ENCODE results near the gene DENND1A.
"Not testable (repeated sequence)": the region's sequence is repeated elsewhere in the genome, so short reads cannot be mapped to it uniquely, and the experiment has no call there.

DENND1A gene

GRCh38 chr9:123408313-123409262, 521.3 kb downstream of the DENND1A start:
- DNase-seq: no peak
- TF ChIP-seq POLR2A (IDR thresholded peaks at IDR 0.05; ENCODE audit: low read length): no peak
- no peak for TF ChIP-seq GATA1 (IDR thresholded peaks at IDR 0.05; ENCODE audit: low read depth, low read length)

- DNase-seq: no peak
- TF ChIP-seq GATA1 (IDR thresholded peaks at IDR 0.05; ENCODE audit: low read depth, low read length) (no peak), POLR2A (IDR thresholded peaks at IDR 0.05; ENCODE audit: low read length) (no peak)
Observed at GRCh38 chr9:123407217-123407851, 522.6 kb downstream of the DENND1A start.

GRCh38 chr9:123406691-123407216, 523.2 kb downstream of the DENND1A start:
- TF ChIP-seq GATA1 (IDR thresholded peaks at IDR 0.05; ENCODE audit: low read depth, low read length) (no peak), POLR2A (IDR thresholded peaks at IDR 0.05; ENCODE audit: low read length) (no peak)
- DNase-seq: no peak

GRCh38 chr9:123406016-123406415, 523.9 kb downstream of the DENND1A start:
- TF ChIP-seq POLR2A (IDR thresholded peaks at IDR 0.05; ENCODE audit: low read length) (no peak), GATA1 (IDR thresholded peaks at IDR 0.05; ENCODE audit: low read depth, low read length) (no peak)
- no peak for DNase-seq

GRCh38 chr9:123402981-123403509, 526.9 kb downstream of the DENND1A start:
- DNase-seq: no peak
- TF ChIP-seq GATA1 (IDR thresholded peaks at IDR 0.05; ENCODE audit: low read depth, low read length) (no peak), POLR2A (IDR thresholded peaks at IDR 0.05; ENCODE audit: low read length) (no peak)

GRCh38 chr9:123401879-123402513, 527.9 kb downstream of the DENND1A start:
- TF ChIP-seq POLR2A (IDR thresholded peaks at IDR 0.05; ENCODE audit: low read length) (no peak), GATA1 (IDR thresholded peaks at IDR 0.05; ENCODE audit: low read depth, low read length) (no peak)
- DNase-seq: peak; percentile 46 to 64

- no peak for DNase-seq
- no peak for TF ChIP-seq POLR2A (IDR thresholded peaks at IDR 0.05; ENCODE audit: low read length)
- TF ChIP-seq GATA1 (IDR thresholded peaks at IDR 0.05; ENCODE audit: low read depth, low read length): no peak
Observed at GRCh38 chr9:123400926-123401503, 528.9 kb downstream of the DENND1A start.

GRCh38 chr9:123399803-123400378, 530.0 kb downstream of the DENND1A start:
- peak; percentile 37 to 58 for DNase-seq
- TF ChIP-seq POLR2A (IDR thresholded peaks at IDR 0.05; ENCODE audit: low read length): no peak
- no peak for TF ChIP-seq GATA1 (IDR thresholded peaks at IDR 0.05; ENCODE audit: low read depth, low read length)

GRCh38 chr9:123398938-123399337, 531.0 kb downstream of the DENND1A start:
- DNase-seq: not testable (repeated sequence)

GRCh38 chr9:123397975-123398374, 532.0 kb downstream of the DENND1A start:
- no peak for TF ChIP-seq GATA1 (IDR thresholded peaks at IDR 0.05; ENCODE audit: low read depth, low read length)
- TF ChIP-seq POLR2A (IDR thresholded peaks at IDR 0.05; ENCODE audit: low read length): no peak
- DNase-seq: no peak

- no peak for TF ChIP-seq GATA1 (IDR thresholded peaks at IDR 0.05; ENCODE audit: low read depth, low read length)
- no peak for TF ChIP-seq POLR2A (IDR thresholded peaks at IDR 0.05; ENCODE audit: low read length)
Observed at GRCh38 chr9:123395689-123396511, 534.0 kb downstream of the DENND1A start.

GRCh38 chr9:123395276-123395688, 534.6 kb downstream of the DENND1A start:
- TF ChIP-seq POLR2A (IDR thresholded peaks at IDR 0.05; ENCODE audit: low read length) (no peak), GATA1 (IDR thresholded peaks at IDR 0.05; ENCODE audit: low read depth, low read length) (no peak)
- no peak for DNase-seq

More at GRCh38 chr9:123395689-123396511, 534.0 kb downstream of the DENND1A start:
- DNase-seq: peak; percentile 51 to 70
